ENCODE data around the gene TTC36. TPM values are rescaled to one million over a fixed set of nuclear protein-coding genes. Genes with fewer than 3 reads are reported as not detected.

TTC36 gene
- total RNA-seq, 1 donor = 1.1 TPM

DNA sequence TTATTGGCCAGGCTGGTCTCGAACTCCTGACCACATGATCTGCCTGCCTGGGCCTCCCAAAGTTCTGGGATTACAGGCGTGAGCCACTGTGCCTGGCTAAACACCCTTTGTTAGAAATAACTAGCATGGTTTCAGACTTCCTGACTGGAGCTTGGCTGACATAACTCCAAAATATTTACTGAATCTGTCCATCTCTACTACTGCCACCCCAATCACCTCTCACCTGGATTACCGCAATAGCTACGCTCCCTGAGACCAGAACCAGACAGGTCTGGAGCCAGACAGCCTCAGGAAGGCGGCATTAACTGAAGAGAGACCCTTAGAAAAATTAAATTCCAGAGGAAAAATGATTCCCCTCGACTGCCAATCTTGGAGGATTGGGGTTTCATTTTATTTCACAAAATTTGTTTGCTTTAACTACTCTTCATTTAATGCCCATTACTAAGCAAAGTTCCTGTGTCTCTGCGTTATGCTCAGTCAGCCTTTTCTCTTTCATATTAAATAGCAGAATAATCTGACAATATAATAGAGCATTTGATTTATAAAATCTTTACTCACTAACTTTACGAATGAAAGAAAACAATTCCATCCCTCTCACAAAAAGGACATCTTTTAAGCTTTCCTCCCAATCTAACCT lies 16.9 kb downstream of the TTC36 start:
- Histone ChIP-seq H3K9me3 (ENCODE audit: low read depth, low read length) (no peaks in the 10 kb centered on the region), H3K79me2 (ENCODE audit: insufficient read depth, low read length) (no peaks in the 10 kb centered on the region), H3K4me1 (ENCODE audit: insufficient read depth, low read length) (no peaks in the 10 kb centered on the region), H3K36me3 (ENCODE audit: insufficient read depth, low read length) (peaks cover 8% of the 10 kb centered on the region), H2AFZ (ENCODE audit: low read length) (no peak overlapping the region), H4K20me1 (ENCODE audit: insufficient read depth, low read length) (no peaks in the 10 kb centered on the region), H3K27me3 (ENCODE audit: insufficient read depth, low read length) (no peaks in the 10 kb centered on the region), H3K27ac (ENCODE audit: low read depth, low read length) (no peak overlapping the region), H3K4me2 (ENCODE audit: insufficient read depth, low read length) (no peak overlapping the region), H3K4me3 (ENCODE audit: insufficient read depth, low read length) (no peak overlapping the region)
- TF ChIP-seq, protein P1, sequence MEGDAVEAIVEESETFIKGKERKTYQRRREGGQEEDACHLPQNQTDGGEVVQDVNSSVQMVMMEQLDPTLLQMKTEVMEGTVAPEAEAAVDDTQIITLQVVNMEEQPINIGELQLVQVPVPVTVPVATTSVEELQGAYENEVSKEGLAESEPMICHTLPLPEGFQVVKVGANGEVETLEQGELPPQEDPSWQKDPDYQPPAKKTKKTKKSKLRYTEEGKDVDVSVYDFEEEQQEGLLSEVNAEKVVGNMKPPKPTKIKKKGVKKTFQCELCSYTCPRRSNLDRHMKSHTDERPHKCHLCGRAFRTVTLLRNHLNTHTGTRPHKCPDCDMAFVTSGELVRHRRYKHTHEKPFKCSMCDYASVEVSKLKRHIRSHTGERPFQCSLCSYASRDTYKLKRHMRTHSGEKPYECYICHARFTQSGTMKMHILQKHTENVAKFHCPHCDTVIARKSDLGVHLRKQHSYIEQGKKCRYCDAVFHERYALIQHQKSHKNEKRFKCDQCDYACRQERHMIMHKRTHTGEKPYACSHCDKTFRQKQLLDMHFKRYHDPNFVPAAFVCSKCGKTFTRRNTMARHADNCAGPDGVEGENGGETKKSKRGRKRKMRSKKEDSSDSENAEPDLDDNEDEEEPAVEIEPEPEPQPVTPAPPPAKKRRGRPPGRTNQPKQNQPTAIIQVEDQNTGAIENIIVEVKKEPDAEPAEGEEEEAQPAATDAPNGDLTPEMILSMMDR (IDR thresholded peaks at IDR 0.05; ENCODE audit: extremely low read depth, low read depth, low read length) = no peak
- DNase-seq (ENCODE audit: insufficient read length, low spot score, missing footprints) = no peak

DNA sequence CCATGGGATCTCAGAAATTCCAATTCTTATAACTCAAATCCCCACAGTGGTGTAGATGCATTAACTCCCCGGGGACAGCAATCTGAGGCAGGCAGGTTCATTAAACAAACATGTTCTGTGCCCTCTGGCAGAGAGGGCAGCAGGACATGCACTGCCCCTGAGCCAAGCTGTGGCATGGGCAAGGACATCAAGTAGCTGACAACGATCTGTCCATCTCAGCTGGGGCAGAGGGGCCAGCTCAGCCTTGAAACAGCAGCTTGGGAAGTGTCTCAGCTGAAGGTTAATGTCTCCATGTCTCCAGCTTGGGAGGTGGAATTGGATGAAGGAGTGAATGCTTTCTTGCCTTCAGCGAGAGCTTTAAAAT lies 17.4 kb downstream of the TTC36 start:
- Histone ChIP-seq H2AFZ (ENCODE audit: low read length) (no peak overlapping the region), H3K9me3 (ENCODE audit: low read depth, low read length) (no peaks in the 10 kb centered on the region), H3K79me2 (ENCODE audit: insufficient read depth, low read length) (no peaks in the 10 kb centered on the region), H3K4me3 (ENCODE audit: insufficient read depth, low read length) (no peak overlapping the region), H3K27ac (ENCODE audit: low read depth, low read length) (no peak overlapping the region), H3K36me3 (ENCODE audit: insufficient read depth, low read length) (peaks cover 8% of the 10 kb centered on the region), H3K4me1 (ENCODE audit: insufficient read depth, low read length) (no peaks in the 10 kb centered on the region), H3K4me2 (ENCODE audit: insufficient read depth, low read length) (no peak overlapping the region), H3K27me3 (ENCODE audit: insufficient read depth, low read length) (no peaks in the 10 kb centered on the region), H4K20me1 (ENCODE audit: insufficient read depth, low read length) (no peaks in the 10 kb centered on the region)
- TF ChIP-seq, protein P1 (IDR thresholded peaks at IDR 0.05; ENCODE audit: extremely low read depth, low read depth, low read length) = no peak
- DNase-seq (ENCODE audit: insufficient read length, low spot score, missing footprints) = no peak

DNA sequence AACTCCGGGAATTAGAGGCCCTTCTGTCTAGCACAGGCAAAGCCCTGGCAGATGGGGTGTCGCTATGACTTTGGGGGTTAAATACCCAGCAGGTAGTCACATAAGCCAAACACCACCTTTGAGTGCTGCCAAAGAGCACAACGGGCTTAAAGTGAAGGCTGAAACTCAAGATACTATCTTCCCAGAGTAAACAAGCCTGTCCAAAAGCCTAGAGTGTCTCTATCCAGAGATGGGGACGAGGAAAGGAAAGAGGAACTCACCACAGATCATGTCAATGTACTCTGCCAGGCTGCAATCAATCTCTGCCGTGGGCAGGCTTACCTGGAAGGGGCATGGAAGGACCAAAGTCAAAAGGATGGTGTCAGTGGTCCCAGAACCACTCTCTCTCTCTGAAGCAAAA lies 18.3 kb downstream of the TTC36 start:
- no peak overlapping the region for H2AFZ ChIP-seq (ENCODE audit: low read length)
- H3K27me3 ChIP-seq (ENCODE audit: insufficient read depth, low read length) = no peaks in the 10 kb centered on the region
- no peaks in the 10 kb centered on the region for H4K20me1 ChIP-seq (ENCODE audit: insufficient read depth, low read length)
- TF ChIP-seq, protein P1 (IDR thresholded peaks at IDR 0.05; ENCODE audit: extremely low read depth, low read depth, low read length) = no peak
- peaks cover 8% of the 10 kb centered on the region for H3K36me3 ChIP-seq (ENCODE audit: insufficient read depth, low read length)
- no peak for DNase-seq (ENCODE audit: insufficient read length, low spot score, missing footprints)
- H3K9me3 ChIP-seq (ENCODE audit: low read depth, low read length) = no peaks in the 10 kb centered on the region
- no peak overlapping the region for H3K4me3 ChIP-seq (ENCODE audit: insufficient read depth, low read length)
- H3K79me2 ChIP-seq (ENCODE audit: insufficient read depth, low read length) = no peaks in the 10 kb centered on the region
- H3K4me1 ChIP-seq (ENCODE audit: insufficient read depth, low read length) = no peaks in the 10 kb centered on the region
- no peak overlapping the region for H3K27ac ChIP-seq (ENCODE audit: low read depth, low read length)
- no peak overlapping the region for H3K4me2 ChIP-seq (ENCODE audit: insufficient read depth, low read length)

DNA sequence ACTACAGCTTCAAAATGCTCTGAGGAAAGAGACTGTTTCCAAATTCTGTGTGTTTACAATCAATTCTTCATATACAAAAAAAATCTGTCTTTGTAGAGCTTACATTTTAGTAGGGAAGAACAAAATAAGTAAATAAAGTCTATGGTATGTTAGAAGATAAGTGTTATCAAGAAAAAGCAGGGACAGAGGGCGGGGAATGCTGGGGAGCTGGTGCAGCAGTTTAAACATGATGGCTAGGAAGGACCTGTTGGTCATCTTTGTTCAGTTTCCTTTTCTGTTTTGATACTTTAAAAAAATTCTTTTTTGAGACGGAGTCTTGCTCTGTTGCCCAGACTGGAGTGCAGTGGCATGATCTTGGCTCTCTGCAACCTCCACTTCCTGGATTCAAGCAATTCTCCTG lies 19.9 kb downstream of the TTC36 start:
- Histone ChIP-seq H3K4me2 (ENCODE audit: insufficient read depth, low read length) (no peak overlapping the region), H3K27ac (ENCODE audit: low read depth, low read length) (no peak overlapping the region), H4K20me1 (ENCODE audit: insufficient read depth, low read length) (no peaks in the 10 kb centered on the region), H3K36me3 (ENCODE audit: insufficient read depth, low read length) (peaks cover 15% of the 10 kb centered on the region), H2AFZ (ENCODE audit: low read length) (no peak overlapping the region), H3K79me2 (ENCODE audit: insufficient read depth, low read length) (no peaks in the 10 kb centered on the region), H3K27me3 (ENCODE audit: insufficient read depth, low read length) (no peaks in the 10 kb centered on the region), H3K4me1 (ENCODE audit: insufficient read depth, low read length) (no peaks in the 10 kb centered on the region), H3K9me3 (ENCODE audit: low read depth, low read length) (no peaks in the 10 kb centered on the region), H3K4me3 (ENCODE audit: insufficient read depth, low read length) (no peak overlapping the region)
- DNase-seq (ENCODE audit: insufficient read length, low spot score, missing footprints) = no peak
- TF ChIP-seq, protein P1 (IDR thresholded peaks at IDR 0.05; ENCODE audit: extremely low read depth, low read depth, low read length) = no peak

Data from osteoblast (primary cell).